OCI-M1 (cell line): ENCODE measurements around the gene IGIP.

ENCODE experiments used
- DNase-seq: peaks from one replicate; lab custom pipeline; 2025; lab: John Stamatoyannopoulos, UW

IGIP gene

DNA sequence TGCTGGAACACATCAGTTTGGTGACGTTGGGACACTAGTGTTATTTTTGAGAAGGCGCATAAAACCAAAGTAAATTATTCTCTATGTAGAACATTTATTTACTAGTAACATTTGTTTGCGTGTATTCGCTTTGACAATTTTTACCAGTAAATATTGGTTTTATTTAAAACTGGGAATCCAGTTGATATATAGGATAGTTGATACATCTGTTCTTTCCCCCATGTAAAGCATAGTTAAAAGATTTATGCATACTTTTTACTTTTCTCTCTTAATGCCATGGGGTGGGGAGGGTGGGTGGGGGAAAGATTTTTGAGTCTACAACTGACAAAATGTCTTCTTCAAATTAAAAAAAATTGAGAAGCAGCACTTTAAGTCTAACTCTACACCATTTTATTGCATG lies at the start of gene IGIP:
Gene IGIP (plus strand): TSS at position 301 of the 400 bp plus-strand sequence. CDS start 2,540 bp downstream, outside the sequence.
- no peak for DNase-seq

DNA sequence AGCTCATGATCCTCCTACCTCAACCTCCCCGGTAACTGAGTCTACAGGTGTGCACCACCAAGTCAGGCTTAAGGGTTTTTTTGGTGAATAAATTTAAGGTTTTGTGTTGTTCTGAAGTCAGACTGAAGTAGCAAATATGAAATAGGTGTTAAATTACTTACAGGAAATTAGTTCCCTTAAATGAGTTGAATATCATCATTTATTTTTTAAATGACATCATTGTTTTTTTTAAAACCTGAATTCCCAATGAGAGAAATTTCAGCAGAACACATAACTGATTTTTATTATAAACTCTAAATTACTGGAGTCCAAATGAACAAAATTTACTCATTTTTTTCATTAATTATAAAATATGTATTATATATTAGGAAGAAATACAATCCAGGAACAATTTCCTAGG lies 49.6 kb upstream of the IGIP start:
- DNase-seq, result no peak

DNA sequence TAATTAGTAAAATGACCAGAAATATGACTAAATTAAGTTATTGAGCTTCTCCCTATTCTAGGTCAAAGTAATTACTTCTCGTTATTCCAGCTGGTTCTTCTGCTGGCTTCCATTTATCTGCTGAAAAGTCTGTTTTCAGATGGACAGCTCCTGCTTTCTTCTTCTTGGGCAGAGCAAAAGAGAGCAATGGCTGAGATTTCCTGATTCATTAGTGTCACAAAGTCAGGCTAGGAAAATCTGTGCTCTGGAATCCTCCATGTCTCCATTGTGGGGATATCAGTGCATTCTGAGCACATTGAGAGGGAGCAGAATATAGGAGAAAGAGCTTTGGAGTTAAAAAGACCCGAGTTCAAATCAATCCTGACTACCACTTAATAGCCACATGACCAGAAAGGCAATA lies 48.9 kb upstream of the IGIP start:
- no peak for DNase-seq

DNA sequence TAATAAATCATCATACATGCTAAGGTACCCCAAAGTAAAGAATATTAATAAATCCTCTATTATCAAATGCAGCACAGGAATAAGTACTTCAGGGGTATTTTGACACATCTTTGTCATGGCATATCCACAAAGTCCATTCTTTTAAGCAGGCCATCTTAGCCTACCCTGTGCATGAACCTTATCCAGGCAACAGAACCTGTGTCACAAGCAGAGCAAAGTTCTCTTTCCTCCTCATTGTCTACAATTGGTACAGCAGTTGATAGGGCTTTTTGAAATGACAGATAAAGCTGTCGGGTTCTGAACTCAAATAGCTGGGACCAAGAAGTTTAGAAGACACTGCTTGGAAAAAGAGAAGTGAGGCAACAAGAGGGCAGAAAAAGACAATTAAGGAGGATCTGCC lies 42.6 kb upstream of the IGIP start:
- DNase-seq, result no peak

DNA sequence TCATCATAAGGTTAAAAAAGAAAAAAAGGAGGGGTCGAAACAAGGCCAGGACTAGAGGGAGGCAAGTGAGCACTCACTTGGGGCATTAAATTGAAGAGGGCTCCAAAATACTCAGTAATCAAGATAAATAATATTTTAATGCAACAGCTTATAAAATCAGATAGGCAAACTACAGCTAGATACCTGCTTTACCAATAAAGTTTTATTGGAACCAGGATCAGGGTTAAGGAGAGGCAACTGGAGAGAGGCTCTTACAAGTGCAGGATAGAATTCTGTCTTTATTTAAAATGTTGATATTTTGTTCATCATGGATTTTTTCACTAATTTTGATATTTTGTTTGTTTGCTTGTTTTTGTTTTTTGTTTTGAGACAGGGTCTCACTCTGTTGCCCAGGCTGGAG lies 42.1 kb upstream of the IGIP start:
- no peak for DNase-seq

DNA sequence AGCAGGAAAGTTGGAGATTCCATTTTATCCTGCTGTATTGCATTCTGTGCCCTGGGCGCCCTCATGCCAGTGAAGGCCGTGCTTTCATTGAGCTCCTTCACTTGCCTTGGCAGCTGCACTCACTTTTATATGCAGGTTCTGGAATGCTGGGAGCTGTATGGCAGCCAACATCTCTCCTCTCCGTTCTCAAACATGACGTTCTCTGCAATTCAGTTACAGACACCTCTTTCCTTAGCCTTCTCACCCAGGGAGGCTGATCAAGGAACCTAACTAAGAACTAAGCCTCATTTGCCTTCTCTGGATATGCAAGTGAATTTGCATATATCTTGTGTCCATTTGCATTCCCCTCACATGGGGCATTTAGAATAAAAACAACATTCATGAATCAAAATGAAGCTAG lies 41.2 kb upstream of the IGIP start:
- no peak for DNase-seq

DNA sequence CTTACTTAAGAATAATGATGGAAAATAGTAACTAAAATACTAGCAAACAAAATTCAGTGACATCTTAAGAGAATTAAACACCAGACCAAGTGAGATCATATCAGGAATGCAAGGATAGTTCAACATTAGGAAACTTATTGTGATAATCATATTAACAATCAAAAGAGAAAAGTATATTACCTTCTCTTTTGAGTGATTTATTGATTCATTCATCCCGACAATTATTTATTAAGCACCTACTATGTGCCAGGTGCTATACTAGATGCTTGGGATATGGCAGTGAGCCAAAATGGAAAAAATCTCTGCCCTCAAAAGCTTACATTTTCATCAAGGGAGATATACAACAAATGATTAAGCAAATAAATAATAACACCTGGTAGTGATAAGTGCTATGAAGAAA lies 35.5 kb upstream of the IGIP start:
- no peak for DNase-seq

DNA sequence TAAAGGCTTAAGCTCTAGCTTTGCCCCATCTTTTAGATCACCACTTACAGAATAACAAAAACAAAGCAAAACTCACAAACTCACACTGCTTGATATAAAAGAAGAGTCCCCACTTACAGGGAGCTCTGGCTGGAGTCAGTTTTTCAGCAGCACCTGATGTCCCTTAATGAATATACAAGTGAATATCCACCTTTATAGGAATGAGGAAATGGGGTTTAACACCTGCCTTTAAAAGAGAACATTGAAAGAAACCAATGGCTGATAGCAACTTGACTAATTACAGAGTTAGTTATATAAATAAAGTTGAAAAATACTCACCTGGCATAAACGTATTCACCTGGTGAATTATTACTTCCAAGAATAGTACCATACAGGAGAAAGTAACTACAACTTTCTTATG lies 32.6 kb upstream of the IGIP start:
- DNase-seq, result no peak

DNA sequence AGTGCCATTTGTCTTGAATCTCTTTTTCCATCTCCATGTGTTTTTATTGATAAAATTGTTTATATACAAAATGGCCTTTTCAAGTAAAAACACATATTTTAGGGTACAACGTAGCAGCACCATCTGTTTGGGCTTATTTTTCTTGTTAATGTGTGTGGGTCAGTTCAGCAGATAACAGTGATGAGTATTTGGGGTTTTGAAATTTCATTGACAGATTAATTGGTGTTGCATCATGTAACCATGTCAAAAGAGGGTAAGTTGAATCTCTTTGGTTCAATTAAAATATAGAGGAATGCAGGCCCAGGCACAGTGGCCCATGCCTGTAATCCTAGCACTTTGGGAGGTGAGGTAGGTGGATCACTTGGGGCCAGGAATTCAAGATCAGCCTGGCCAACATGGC lies 31.9 kb upstream of the IGIP start:
- DNase-seq, result no peak

DNA sequence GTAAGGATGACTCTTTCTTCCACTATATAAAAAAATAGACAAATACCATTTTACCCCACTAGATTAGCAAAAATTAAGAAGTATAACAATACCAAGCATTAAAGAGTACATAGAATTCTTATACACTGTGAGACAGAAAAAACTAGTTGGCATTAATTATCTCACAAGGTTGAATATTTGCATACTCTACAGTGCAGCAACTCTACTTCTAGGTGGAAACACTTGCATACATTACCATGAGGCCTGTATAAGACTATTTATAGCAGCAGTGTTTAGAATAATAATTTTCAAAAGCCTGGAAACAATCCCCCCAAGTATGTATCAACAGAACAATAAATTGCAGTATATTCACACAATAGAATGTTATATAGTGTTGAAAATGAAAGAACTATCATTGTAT lies 30.8 kb upstream of the IGIP start:
- no peak for DNase-seq

DNA sequence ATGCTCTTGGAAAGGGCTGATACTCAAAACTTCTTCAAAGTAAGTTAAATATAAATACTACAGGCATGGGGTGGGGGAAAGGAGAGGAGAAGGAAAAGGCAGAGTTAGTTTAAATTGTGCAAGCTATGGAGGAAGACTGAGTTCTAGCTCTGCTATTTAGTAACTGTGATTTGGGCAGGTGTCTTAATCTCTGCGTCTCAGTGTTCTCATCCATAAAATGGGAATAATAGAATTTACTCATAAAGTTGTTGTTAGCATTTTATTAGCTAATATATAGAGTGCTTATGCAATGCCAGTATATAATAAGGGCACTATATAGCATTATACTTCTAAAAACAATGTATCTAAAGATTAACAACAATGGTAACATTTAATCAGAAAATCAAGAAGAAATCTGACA lies 24.6 kb upstream of the IGIP start:
- DNase-seq, result no peak

DNA sequence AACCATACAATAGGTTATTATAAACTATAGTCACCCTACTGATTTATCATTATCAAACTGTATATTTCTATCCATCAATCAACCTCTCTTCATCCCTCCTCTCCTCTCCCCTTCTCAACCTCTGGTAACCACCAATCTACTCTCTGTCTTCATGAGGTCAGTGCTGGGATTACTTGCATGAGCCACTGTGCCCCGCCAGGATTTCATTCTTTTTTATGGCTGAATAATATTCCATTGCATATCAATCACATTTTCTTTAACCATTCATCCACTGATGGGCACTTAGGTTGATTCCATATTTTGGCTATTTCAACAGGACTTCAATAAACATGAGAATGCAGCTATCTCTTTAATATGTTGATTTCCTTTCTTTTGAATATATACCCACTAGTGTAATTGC lies 22.6 kb upstream of the IGIP start:
- DNase-seq, result no peak

DNA sequence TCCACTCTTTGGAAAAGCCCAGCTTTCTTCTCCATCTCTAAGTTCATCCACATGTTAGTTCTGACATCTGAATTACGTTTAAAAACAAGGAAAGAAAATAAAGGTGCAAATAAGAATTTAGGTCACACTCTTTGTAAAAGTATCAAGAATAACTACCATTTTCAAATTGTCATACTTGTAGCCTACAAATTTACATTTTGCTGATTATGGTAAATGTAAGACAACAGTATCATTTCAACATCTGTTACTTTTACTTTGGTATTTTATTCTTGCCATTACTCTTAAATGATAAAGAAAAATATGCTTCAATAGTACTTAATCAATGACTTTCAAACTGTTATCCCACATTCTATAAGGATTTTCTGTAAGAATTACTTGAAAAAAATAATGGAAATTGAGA lies 21.6 kb upstream of the IGIP start:
- no peak for DNase-seq

DNA sequence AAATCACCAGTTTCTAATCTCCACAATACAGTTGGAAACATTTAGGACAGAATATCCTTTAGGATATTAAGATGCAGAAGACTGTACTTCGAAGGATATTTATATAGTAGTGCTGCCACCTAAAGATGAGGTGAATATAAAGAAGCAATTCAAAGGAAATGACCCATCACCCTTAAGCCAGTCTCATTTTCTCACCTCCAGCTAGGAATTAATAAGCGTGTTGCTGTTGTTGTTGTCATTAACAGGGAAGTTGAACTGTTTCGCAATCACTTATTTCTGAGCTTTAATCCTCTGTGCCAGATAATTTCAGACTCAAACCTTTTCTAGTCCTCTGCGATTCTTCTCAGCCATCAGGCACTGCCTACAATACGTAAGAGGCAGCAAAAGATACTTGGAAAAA lies 19.6 kb upstream of the IGIP start:
- DNase-seq, result peak; percentile 54

DNA sequence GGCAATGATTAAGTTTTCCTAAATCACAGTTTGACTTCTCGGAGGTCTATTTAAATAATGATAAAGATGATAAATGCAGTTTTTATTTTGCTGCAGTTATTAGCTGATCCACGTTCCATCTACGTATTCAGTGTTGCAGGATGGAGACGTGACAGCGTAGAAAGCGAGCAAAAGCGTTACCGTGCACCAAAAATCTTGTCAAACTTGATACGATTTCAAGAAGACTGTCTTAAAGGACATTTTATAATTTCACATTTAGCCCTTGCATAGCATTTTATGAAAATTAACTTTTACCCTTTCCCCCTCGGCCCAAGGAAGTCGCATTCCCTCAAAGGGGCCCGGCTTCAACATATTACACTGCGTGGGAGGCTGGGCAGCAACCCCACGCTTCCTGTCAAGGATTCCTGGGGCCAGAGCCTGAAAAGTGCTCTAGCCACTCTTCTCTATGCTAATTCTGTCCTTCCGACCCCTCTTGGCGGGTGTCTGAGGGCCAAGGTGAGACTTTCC lies 18.9 kb upstream of the IGIP start:
- no peak for DNase-seq

DNA sequence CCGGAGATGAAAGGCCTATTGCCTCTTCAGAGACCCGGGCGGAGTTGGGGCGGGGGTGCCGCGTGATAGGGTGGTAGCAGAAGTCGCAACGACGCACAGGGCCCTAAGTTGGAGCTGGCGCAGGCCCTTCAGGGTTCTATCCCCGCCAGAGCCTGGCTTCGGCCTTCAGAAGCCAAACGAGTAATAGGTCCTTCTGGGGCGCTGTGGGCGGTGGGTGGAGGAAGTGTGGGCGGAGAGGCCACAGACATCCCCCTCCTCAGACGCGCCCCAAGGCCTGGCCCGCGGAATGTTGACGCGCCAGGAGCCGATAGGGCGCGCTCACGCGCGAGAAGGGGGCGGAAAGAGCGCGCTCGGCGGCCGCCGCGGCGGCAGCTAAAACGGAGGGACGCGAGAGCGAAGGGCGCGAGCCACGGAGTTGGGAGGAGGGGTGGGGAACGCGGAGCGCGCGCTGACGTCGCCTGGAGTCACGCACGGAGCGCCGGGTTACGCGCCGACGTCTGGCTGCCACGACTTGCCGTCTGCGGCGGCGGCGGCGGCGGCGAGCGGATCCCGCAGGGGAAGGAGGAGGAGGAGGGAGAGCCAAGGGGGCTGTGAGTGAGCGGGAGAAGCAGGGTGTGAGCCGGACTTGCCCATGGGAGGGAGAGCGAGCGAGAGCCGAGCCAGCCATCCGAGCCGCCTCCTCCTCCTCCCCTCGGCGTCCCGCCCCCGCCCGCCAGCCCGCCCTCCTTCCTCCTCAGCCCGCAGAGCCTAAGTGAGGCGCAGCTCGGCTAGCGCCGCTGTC lies 18.2 kb upstream of the IGIP start:
- peak; percentile 92 for DNase-seq

DNA sequence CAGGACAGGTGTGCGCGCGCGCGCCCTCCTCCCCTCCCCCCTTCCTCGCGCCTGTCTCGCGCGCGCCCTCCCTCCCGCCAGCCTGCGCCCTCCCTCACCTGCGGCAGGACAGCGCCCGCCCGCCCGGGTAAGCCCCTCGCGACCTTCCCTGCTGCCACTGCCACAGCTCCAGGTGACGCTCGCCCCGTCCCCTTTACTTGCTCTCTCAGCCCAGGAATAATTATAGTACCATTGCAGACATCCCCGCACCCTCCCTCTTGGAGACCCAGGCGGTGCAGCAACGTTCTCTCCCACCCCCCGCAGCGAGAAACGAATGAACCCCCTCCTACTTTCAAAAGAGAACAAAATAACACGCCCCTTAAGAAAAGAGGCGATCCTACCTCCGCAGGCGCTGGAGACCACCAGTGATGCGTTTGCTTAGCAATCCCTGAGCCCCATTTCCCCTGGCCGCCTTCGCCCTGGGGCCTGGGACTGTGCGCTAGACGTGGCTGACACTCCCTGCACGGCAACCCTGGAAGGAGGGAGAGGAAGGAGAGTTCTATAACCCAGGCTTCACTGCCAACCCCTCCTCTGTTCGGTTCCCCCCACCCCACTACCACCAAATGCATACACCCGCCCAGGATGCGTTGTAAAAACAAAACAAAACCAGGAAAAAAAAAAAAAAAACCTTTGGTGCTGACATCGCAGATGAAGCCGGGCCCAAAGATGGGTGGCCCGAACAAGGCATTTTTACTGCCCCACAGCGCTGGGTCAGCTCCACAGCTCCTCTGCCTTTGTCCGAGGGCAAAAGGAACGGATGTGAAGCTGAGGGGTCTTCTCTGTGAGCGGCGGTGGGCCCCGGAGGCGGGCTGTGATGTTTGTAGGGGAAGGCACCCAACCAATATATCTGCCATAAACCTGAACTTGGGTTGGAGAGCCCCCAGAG lies 17.4 kb upstream of the IGIP start:
- peak; percentile 39 for DNase-seq

DNA sequence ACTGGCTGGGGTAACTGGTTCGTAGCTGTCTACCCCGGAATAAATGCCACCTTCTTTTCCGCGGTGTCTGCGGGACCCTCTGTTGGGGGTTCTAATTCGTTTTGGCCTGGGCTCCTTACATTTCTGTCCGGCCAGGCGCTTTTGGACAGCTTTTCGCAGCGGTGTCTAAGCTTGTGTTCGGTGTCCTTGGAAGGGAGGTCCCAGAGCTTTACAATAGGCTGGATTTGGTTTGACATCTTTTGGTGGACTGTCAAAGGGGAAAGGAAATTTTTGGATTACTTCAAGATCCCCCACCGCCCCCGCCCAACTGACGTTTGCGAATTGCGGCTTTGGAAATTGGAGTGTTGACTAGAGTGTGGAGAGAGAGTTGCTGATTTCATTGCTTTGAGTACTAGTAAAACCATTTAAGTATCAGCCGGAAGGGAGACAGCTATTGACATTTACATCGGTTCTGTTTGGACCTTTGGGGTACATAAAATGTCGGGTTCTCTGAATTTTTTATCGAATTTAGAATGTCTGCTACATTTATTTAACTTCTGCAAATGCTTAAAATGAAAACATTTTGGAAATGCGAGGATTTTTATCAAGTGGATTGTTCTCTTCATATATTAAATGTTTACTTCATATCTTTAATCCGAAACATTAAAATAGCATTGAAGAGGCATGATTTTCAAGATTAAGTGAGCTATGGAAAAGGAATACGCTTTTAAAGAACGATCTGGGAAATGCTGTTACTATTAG lies 16.5 kb upstream of the IGIP start:
- DNase-seq, result no peak

DNA sequence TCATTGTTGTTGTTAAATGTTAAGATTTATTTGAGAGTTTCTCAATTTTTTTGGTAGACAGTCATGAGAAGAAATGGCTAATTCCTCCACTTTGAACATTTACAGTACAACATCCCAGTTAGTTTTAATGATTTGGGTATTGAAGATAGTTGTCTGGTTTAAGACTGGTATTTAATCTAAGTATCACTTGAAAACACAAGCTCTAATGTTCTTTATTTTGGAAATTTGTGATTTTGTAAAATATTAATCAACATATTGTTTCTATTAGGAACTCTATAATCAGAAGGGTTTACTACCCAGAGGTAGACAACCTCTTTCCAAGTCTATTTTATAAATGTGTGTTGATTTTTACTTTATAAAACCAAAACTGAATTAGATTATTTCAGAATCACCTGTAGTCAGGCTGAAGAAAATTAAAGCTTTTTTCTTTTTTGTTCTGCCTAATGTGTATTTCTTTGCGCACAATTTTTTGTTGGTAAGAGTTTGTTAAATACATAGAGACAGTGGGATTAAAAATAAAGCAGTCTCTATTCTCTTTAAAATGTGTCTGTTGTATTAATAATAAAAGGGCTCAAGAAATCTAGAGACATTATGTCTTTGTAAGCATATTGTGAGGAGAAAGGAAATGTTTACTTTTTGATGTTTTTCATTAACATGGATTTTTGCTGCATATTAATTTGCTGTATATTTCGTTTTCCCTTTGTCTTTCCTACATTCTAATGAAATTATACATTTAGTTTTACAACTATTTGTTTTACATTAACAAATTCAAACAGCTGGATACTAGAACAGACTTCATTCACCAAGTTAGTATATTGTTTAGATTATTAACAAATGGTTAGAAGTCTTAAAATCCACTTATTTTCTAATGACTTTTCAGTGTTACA lies 15.7 kb upstream of the IGIP start:
- DNase-seq, result no peak

DNA sequence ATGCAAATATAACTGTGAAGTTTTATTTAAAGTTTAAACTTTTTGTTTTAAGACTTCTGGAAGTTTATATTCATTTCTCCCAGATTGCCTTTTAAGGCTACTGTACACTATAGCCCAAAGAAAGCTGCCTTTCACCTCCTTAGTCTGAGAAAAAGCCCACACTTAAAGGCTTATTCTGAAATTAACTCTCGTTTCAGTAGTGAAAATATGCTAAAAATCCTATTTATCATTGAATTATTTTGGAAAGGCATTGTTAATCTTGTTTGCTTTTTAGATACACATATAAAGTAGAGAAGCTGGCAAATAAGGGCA lies 15.1 kb upstream of the IGIP start:
- DNase-seq, result peak; percentile 13

DNA sequence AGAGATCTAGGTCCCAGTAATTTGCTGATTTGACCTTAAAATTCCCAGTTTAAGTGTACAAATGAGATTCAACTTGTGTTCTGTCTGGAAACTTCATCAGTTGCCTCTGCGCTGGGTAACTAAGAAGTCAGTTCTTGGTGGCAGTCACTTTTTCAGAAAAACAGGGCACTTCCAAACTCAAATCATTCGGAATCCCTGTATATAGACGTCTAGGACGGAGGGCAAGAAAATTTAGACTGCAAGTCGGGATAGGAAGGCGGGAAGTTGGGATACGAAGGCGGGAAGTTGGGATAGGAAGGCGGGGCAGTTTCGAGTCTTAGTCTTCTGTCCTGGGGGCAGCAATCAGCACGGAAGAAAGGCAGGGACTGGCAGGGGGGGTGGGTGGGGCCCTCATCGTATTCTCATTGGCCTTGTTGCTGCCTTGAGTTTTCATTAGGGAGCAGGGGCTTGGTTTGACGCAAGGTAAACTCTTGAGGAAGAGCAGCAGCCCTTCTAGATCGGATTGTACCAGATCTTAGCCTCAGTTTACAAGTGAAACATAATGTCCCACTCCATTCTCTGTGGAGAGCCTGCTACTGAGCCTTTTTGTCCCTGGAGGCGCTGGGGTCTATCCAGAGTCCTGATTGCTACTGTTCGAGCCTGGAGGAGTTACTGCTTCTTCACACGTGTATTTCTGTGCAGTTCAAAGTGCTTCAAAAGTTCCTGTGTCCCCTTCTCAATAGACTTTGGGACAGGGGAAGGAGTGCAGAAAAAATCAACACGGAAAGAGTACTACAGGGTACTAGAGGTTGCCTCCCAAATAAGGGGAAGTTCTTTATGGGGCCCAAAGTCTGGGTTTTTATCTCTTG lies 14.5 kb upstream of the IGIP start:
- no peak for DNase-seq
